Activated T-cell treated with anti-CD3 and anti-CD28 coated beads for 1 hour (primary cell): ENCODE data around the gene PRDX4.
"Not testable (repeated sequence)": the region's sequence is repeated elsewhere in the genome, so short reads cannot be mapped to it uniquely, and the experiment has no call there.

Experiments used
- DNase-seq: peaks from one replicate; pipeline ENCODE4 v3.0.0-alpha.2; 2020; ENCODE audit warnings: low read depth

Gene PRDX4

GRCh38 chrX:23673108-23673507 is 5.8 kb downstream of the PRDX4 start:
- DNase-seq, result no peak

- DNase-seq, result not testable (repeated sequence)
Measured at GRCh38 chrX:23676486-23676885, 9.2 kb downstream of the PRDX4 start.

- DNase-seq, result no peak
Measured at GRCh38 chrX:23692166-23692565, 24.9 kb downstream of the PRDX4 start.

GRCh38 chrX:23694606-23695005 is 27.3 kb downstream of the PRDX4 start:
- peak; percentile 12 for DNase-seq

GRCh38 chrX:23699636-23700194 is 32.4 kb downstream of the PRDX4 start:
- DNase-seq, result no peak

GRCh38 chrX:23704673-23705206 is 37.4 kb downstream of the PRDX4 start:
- DNase-seq, result no peak

- DNase-seq, result no peak
Measured at GRCh38 chrX:23705235-23705634, 37.9 kb downstream of the PRDX4 start.

GRCh38 chrX:23720117-23720677 is 52.9 kb downstream of the PRDX4 start:
- DNase-seq, result no peak

- DNase-seq, result no peak
Measured at GRCh38 chrX:23726191-23726590, 58.9 kb downstream of the PRDX4 start.

GRCh38 chrX:23727206-23727605 is 59.9 kb downstream of the PRDX4 start:
- DNase-seq, result no peak

GRCh38 chrX:23729214-23729613 is 61.9 kb downstream of the PRDX4 start:
- DNase-seq, result no peak

- DNase-seq, result no peak
Measured at GRCh38 chrX:23731951-23732350, 64.7 kb downstream of the PRDX4 start.

- no peak for DNase-seq
Measured at GRCh38 chrX:23732704-23733103, 65.4 kb downstream of the PRDX4 start.
